PC-9 (cell line): ENCODE measurements around the gene CNNM4. TPM values are rescaled to one million over a fixed set of nuclear protein-coding genes. Genes with fewer than 3 reads are reported as not detected.

Source experiments
- BruUV-seq: library from RNA; stranded (reverse); fragments of 400-500 nt; replicated peaks from 2 replicates; lab custom pipeline; 2021; lab: Mats Ljungman, UMichigan
- CTCF ChIA-PET: fragments of 300-600 bp; sonication (Branson Sonifier 250); formaldehyde crosslinking; loops from one replicate; lab custom pipeline; 2022; ENCODE audit warnings: antibody characterized with exemption; lab: Charles Lee
- POLR2A ChIA-PET: fragments of 300-600 bp; sonication (Branson Sonifier 250); formaldehyde crosslinking; loops from one replicate; lab custom pipeline; 2022; ENCODE audit warnings: antibody characterized with exemption; ENCODE audit not compliant: unreplicated experiment; lab: Charles Lee
- DNase-seq, 2 experiments: peaks; one replicate each; pipeline versions ENCODE4 v3.0.0 to v3.0.0-alpha.2; 2015 to 2022; ENCODE audit warnings: mixed read lengths in 1 of 2
- H2AFZ ChIP-seq: fragments of 200-600 bp; sonication (generic); 2 replicates; pipeline ENCODE4 v1.8.1; 2017; ENCODE audit warnings: antibody characterized with exemption
- H3F3A ChIP-seq: fragments of 200-600 bp; sonication (generic); 2 replicates; pipeline ENCODE4 v1.8.1; 2017; ENCODE audit warnings: antibody characterized with exemption, mild to moderate bottlenecking, low read depth; ENCODE audit not compliant: insufficient read depth
- H3K27ac ChIP-seq: fragments of 200-600 bp; sonication (generic); 2 replicates; pipeline ENCODE4 v1.6.1; 2016; ENCODE audit warnings: mixed run types
- H3K27me3 ChIP-seq: fragments of 200-600 bp; sonication (generic); 2 replicates; pipeline ENCODE4 v1.6.1; 2016; ENCODE audit warnings: low read depth, mixed run types; ENCODE audit not compliant: insufficient read depth
- H3K36me3 ChIP-seq: fragments of 200-600 bp; sonication (generic); 2 replicates; pipeline ENCODE4 v1.6.1; 2016; ENCODE audit warnings: low read depth, mixed run types
- H3K4me1 ChIP-seq: fragments of 200-600 bp; sonication (generic); replicated peaks from 2 replicates; pipeline ENCODE4 v1.6.1; 2016; ENCODE audit warnings: mixed run types; ENCODE audit not compliant: insufficient read depth
- H3K4me2 ChIP-seq: fragments of 200-600 bp; sonication (generic); 2 replicates; pipeline ENCODE4 v1.6.1; 2017; ENCODE audit warnings: mixed run types
- H3K4me3 ChIP-seq: fragments of 200-600 bp; sonication (generic); 2 replicates; pipeline ENCODE4 v1.6.1; 2016; ENCODE audit warnings: mixed run types
- H3K79me2 ChIP-seq: fragments of 200-600 bp; sonication (generic); 2 replicates; pipeline ENCODE4 v1.6.1; 2017; ENCODE audit warnings: low read depth, mixed run types
- H3K9me2 ChIP-seq: fragments of 200-600 bp; sonication (generic); 2 replicates; pipeline ENCODE4 v1.8.1; 2017; ENCODE audit warnings: mild to moderate bottlenecking; ENCODE audit not compliant: insufficient read depth
- H3K9me3 ChIP-seq: fragments of 200-600 bp; sonication (generic); 2 replicates; pipeline ENCODE4 v1.8.1; 2016; ENCODE audit warnings: low read depth; ENCODE audit not compliant: insufficient read depth
- H4K20me1 ChIP-seq: fragments of 200-600 bp; sonication (generic); 2 replicates; pipeline ENCODE4 v1.8.1; 2017; ENCODE audit not compliant: insufficient read depth
- EZH2 ChIP-seq: fragments of 200-600 bp; sonication (generic); IDR thresholded peaks from 2 replicates; pipeline ENCODE4 v1.8.0; 2017; ENCODE audit warnings: antibody characterized with exemption, low read depth
- intact Hi-C: fragments of 100-400 bp; cut with micrococcal nuclease; formaldehyde crosslinking; loops from one replicate; pipeline ENCODE4 v1.10.0; 2022; ENCODE audit not compliant: unreplicated experiment
- total RNA-seq: library from RNA; stranded (reverse); gene quantifications from 2 replicates; pipeline ENCODE4 v1.2.3, GENCODE V29; 2021
- TF ChIP-seq, protein P1 (sequence below): fragments of 200-600 bp; sonication (generic); conservative IDR thresholded peaks from 2 replicates; pipeline ENCODE4 v1.6.1; 2017; ENCODE audit warnings: mixed run types, antibody characterized with exemption, mild to moderate bottlenecking, moderate library complexity

The CNNM4 gene
- total RNA-seq, 1 experiment from 2014 or later = 31.4 TPM

DNA sequence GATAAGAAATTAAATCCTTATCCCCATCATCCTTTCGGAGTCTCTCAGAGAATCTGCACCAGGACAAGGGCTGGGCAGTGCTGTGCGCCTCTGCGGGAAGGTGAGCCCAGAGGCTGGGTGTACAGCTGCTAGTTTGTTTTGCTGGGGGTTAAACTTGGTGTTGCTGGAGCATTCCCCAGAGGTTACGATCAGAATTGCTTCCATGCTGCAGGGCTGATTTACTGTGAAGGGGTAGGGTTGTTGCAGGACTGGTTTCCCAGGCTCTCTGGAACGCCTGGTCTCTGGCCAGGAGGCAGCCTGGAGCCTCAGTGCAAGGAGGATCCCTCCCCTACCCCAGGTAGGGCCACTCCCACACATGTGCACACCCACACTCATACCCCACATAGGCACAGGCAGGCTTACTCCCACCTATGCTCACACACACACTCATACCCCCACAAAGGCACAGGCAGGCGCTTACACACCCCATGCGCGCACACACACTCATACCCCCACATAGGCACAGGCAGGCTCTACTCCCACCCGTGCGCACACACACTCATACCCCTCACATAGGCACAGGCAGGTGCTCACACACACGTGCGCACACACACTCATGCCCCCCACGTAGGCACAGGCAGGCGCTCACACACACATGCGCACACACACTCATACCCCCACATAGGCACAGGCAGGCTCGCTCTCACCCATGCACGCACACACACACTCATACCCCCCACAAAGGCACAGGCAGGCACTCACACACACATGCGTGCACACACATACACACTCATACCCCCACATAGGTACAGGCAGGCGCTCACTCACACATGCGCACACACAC is 11.3 kb downstream of the CNNM4 start:
- Histone ChIP-seq H3K9me2 (no peaks in the 10 kb centered on the region), H3K79me2 (peaks cover 60% of the 10 kb centered on the region), H3F3A (peaks cover 34% of the 10 kb centered on the region), H3K27me3 (no peaks in the 10 kb centered on the region), H3K4me1 (peaks cover 64% of the 10 kb centered on the region), H3K4me3 (no peak overlapping the region), H3K4me2 (peak overlapping the region; percentile 49), H2AFZ (no peak overlapping the region), H3K9me3 (no peaks in the 10 kb centered on the region), H3K27ac (peak overlapping the region; percentile 23), H3K36me3 (no peaks in the 10 kb centered on the region), H4K20me1 (no peaks in the 10 kb centered on the region)
- TF ChIP-seq EZH2 = no peak
- TF ChIP-seq, protein P1, sequence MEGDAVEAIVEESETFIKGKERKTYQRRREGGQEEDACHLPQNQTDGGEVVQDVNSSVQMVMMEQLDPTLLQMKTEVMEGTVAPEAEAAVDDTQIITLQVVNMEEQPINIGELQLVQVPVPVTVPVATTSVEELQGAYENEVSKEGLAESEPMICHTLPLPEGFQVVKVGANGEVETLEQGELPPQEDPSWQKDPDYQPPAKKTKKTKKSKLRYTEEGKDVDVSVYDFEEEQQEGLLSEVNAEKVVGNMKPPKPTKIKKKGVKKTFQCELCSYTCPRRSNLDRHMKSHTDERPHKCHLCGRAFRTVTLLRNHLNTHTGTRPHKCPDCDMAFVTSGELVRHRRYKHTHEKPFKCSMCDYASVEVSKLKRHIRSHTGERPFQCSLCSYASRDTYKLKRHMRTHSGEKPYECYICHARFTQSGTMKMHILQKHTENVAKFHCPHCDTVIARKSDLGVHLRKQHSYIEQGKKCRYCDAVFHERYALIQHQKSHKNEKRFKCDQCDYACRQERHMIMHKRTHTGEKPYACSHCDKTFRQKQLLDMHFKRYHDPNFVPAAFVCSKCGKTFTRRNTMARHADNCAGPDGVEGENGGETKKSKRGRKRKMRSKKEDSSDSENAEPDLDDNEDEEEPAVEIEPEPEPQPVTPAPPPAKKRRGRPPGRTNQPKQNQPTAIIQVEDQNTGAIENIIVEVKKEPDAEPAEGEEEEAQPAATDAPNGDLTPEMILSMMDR = peak; percentile 49; the same call in 1 of the 2 replicates
- POLR2A ChIA-PET = no interaction called here
- no TSS peak for BruUV-seq
- DNase-seq = peak; percentile 90 to 94
- intact Hi-C loops = loop anchor here (1.0 kb wide), 1 partner anchor 15 kb away; no protein-coding TSS in a partner anchor
- CTCF ChIA-PET = no interaction called here

DNA sequence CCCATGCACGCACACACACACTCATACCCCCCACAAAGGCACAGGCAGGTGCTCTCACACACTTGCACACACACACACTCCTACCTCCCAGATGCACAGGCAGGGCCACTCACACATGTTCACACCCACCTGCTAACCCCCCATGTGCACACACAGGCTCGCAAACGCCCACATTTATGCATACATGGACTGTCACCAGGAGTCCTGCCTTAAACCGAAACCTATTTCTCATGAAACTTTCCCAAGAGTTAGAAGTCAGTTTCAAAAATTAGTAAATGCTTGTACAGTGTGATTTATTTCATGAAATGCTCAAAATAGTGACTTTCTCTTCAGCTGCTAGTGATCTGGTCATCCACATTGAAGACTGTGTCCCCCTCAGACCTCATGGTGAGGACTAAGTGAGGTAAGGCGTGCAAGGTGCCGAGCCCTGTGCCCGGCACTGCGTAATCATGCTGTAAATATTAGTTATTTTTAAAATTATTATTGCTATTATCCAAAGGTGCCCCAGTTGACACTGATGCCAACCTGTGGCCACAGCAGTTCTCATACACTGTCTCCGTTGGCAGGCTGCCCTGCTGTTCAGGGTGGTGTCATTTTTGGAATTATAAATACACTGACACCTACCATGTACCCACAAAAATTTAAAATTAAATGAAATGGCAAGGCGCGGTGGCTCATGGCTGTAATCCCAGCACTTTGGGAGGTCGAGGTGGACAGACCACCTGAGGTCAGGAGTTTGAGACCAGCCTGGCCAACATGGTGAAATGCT is 12.4 kb downstream of the CNNM4 start:
- H3K4me2 ChIP-seq = no peak overlapping the region
- H3K9me3 ChIP-seq = no peaks in the 10 kb centered on the region
- TF ChIP-seq, protein P1 = no peak
- TF ChIP-seq EZH2 = no peak
- H3K79me2 ChIP-seq = peaks cover 60% of the 10 kb centered on the region
- no peak overlapping the region for H2AFZ ChIP-seq
- ChIA-PET POLR2A (no interaction called here), CTCF (interaction anchor here (0.9 to 1.4 kb wide), 2 partner anchors 13 to 14 kb away, joined by 3 to 4 read pairs; partner anchors contain the start of gene CNNM4)
- H3K4me1 ChIP-seq = peaks cover 53% of the 10 kb centered on the region
- no peak overlapping the region for H3K4me3 ChIP-seq
- no peak for DNase-seq
- H4K20me1 ChIP-seq = no peaks in the 10 kb centered on the region
- no peaks in the 10 kb centered on the region for H3K27me3 ChIP-seq
- intact Hi-C loops = loop anchor here (1.0 kb wide), 1 partner anchor 14 kb away; no protein-coding TSS in a partner anchor
- H3K27ac ChIP-seq = no peak overlapping the region
- BruUV-seq = no TSS peak
- H3K36me3 ChIP-seq = no peaks in the 10 kb centered on the region
- H3K9me2 ChIP-seq = no peaks in the 10 kb centered on the region
- H3F3A ChIP-seq = peaks cover 23% of the 10 kb centered on the region

GRCh38 chr2:96773922-96774321 is 13.2 kb downstream of the CNNM4 start:
- Histone ChIP-seq H3K4me1 (peaks cover 44% of the 10 kb centered on the region), H3K9me3 (no peaks in the 10 kb centered on the region), H2AFZ (no peak overlapping the region), H3K27ac (no peak overlapping the region), H3K79me2 (peaks cover 55% of the 10 kb centered on the region), H3K4me3 (no peak overlapping the region), H4K20me1 (no peaks in the 10 kb centered on the region), H3K9me2 (no peaks in the 10 kb centered on the region), H3K27me3 (no peaks in the 10 kb centered on the region), H3K4me2 (no peak overlapping the region), H3K36me3 (no peaks in the 10 kb centered on the region), H3F3A (peaks cover 15% of the 10 kb centered on the region)
- ChIA-PET CTCF (interaction anchor here (0.6 to 1.4 kb wide), 6 partner anchors 9 to 438 kb away, joined by 3 to 4 read pairs (median 3); partner anchors contain the start of gene CNNM4), POLR2A (interaction anchor here (0.7 kb wide), 1 partner anchor 10 kb away, joined by 19 read pairs; no protein-coding TSS in a partner anchor)
- TF ChIP-seq, protein P1 = no peak
- TF ChIP-seq EZH2 = no peak
- intact Hi-C loops = no loop called here
- no TSS peak for BruUV-seq
- DNase-seq = no peak
